Activated CD8-positive, alpha-beta memory T cell treated with anti-CD3 and anti-CD28 coated beads, Interleukin-2, amount 50 U/mL, for 1 hour (primary cell): ENCODE results near the gene TAOK1.
"Not testable (repeated sequence)": the region's sequence is repeated elsewhere in the genome, so short reads cannot be mapped to it uniquely, and the experiment has no call there.

ENCODE experiments used
- DNase-seq: peaks from one replicate; pipeline ENCODE4 v3.0.0-alpha.2; 2020; ENCODE audit errors: extremely low read depth

The TAOK1 gene

DNA sequence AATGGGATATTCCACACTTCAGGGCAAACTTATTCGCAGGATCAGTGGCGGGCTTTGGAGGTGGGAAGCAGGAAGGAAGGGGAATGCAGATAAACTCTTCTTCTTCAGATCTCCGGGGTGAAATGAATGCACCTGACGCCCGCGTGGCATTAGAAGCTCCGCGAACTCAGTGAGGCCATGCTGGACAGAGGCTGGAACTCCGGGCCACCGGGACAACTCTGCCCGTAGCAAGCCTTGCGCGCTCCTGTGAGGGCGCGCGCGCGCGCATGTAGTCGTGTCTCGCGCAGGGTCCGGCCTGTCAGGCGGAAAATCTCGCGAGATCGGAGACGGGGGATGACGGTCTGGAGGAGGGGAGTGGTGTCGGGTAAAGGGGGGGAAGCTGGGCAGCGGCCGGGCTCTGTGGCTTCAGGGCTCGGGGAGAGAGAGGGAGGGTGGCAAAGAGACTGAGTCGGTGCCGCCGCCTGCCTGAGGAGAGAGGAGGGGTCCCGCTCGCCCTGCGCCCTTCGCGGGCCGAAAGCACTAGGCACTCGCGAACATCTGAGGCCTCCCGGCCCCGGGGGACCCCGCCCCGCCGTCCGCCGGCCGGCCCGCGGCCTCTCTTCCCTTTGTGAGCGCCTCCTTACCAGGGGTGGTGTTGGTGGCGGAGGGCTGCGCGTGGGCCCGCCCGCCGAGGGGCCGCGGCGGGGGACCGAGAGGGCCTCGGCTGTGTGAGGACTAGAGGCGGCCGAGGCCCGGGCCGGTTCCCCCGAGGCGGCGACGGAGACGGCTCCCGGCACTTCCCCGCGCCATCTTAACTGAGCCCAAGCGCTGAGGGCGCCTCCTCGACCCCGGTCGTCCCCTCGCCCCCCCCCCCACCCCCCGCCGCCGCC, at the start of gene TAOK1:
TSS of gene TAOK1 (plus strand) at position 382 of the 869 bp plus-strand sequence. CDS start 61,186 bp downstream, outside the sequence.
- DNase-seq = peak; percentile 99

DNA sequence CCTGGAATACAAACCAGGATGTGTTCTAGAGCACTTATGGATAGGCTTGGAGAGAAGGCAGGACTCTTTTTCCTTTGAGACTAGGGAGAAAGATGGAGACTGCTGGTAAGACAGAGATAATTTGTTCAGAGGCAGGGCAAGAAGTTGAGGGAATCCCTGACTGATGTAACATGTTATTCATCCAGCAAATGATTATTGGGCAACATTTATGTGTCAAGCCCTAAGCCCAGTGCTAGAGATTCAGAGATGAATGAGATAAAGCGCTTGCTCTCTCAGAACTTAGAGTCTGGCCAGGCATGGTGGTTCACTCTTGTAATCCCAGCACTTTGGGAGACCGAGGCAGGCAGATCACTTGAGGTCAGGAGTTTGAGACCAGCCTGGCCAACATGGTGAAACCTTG, 48.4 kb upstream of the TAOK1 start:
- no peak for DNase-seq

DNA sequence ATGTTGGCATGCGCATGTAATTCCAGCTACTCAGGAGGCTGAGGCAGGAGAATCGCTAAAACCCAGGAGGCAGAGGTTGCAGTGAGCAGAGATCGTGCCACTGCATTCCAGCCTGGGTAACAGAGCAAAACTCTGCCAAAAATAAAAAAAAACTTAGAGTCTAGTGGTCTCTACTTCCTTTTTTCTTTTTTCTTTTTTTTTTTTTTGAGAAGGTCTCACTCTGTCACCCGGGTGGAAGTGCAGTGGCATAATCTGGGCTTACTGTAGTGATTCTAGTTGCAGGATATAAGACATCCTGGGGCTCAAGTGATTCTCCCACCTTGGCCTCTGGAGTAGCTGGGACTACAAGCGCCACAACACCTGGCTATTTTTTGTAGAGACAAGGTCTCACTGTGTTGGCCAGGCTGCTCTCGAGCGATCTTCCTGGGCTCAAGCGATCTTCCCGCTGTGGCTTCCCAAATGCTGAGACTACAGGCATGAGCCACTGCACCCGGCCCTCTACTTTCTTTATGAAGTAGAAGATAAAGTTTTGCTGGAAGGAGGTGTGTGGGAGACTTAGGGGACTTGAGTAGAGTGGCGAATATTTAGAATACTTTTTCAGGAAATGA, 47.9 kb upstream of the TAOK1 start:
- no peak for DNase-seq

DNA sequence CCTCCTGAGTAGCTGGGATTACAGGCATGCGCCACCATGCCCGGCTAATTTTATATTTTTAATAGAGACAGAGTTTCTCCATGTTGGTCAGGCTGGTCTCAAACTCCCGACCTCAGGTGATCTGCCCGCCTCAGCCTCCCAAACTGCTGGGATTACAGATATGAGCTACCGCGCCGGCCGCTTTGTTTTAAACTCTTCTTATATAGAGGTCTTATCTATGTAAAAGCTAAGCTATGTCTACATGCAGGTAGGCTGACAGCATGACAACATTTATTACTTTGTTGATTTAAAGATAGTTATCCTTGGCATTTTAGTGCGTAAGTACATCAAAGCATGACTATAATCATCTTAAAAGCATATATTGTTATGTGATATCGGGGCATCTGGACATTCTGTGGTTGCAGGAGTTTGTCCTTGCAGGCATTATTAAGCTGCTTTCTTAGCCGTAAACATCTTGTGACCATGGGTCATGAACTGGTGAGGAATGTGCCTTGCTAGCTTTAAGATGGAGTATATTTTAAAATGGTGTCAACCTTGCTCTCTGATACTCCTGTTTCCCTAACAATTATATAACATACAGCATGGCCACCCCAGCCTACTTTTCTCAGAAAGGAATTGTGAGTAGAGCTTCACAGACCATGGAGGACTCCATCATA, 45.8 kb upstream of the TAOK1 start:
- DNase-seq = no peak

GRCh38 chr17:29345066-29345465, 45.1 kb upstream of the TAOK1 start:
- no peak for DNase-seq

DNA sequence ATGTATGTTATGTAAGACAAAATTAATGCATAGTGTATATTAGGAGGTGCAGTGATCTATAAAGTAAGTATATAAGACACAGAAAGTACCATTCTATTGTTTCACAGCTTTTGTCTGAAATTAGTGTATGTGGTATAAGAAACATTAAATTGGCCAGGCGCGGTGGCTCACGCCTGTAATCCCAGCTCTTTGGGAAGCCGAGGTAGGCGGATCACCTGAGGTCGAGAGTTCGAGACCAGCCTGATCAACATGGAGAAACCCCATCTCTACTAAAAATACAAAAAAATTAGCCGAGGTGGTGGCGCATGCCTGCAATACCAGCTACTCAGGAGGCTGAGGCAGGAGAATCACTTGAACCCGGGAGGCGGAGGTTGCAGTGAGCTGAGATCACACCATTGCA, 44.7 kb upstream of the TAOK1 start:
- not testable (repeated sequence) for DNase-seq

DNA sequence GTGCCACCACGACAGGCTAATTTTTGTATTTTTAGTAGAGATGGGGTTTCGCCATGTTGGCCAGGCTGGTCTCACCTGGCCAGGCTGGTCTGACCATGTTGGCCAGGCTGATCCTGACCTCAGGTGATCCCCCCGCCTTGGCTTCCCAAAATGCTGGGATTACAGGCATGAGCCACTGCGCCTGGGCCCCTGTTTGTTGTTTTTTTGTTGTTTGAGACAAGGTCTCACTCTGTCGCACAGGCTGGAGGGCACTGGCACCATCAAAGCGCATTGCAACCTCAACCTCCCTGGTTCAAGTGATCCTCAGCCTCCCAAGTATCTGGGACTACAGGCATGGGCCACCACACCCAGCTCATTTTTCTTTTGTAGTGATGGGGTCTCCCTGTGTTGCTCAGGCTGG, 43.7 kb upstream of the TAOK1 start:
- DNase-seq = no peak

GRCh38 chr17:29347831-29348629, 42.1 kb upstream of the TAOK1 start:
- DNase-seq = no peak

DNA sequence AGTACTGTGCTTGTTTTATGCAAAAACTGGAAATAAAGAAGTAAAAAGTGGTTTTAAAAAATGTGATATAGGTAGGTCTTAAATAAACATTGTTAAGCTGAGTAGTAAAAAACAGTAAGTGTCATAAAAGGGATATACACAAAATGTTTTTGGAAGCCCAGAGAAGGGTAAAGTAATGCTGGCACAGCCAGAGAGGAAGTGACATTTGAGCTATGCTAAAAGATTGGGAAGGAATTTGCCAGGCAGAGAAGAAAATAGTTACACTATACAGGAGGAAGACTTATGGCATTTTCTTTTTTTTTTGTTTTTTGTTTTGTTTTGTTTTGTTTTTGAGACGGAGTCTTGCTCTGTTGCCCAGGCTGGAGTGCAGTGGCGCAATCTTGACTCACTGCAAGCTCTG, 40.8 kb upstream of the TAOK1 start:
- no peak for DNase-seq

DNA sequence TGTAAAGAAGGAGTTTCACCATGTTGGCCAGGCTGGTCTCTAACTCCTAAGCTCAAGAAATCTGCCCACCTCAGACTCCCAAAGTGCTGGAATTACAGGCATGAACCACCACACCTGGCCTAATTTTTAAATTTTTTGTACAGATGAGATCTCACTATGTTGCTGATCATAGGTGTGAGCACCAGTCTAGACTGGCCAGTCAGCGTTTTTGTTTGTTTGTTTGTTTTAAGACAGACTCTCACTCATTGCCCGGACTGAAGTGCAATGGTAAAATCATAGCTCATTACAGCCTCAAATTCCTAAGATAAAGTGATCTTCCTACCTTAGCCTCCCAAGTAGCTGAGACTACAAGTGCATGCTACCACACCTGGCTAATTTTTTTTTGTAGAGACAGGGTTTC, 38.0 kb upstream of the TAOK1 start:
- DNase-seq = no peak

- no peak for DNase-seq
These were observed 32.9 kb upstream of the TAOK1 start for GRCh38 chr17:29357232-29357631.

DNA sequence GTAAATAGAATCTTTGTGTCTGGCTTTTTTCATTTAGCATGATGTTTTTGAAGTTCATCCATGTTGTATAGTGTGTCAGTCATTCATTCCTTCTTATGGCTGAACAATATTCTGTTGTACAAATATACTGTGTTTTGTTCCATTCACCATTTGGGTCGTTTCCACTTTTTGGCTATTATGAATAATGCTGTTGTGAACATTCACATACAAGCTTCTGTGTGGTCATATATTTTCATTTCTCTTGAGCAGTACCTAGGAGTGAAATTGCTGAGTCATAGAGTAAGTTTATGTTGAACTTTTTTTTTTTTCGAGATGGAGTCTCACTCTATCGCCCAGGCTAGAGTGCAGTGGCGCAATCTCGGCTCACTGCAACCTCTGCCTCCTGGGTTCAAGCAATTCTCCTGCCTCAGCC, 32.3 kb upstream of the TAOK1 start:
- no peak for DNase-seq

DNA sequence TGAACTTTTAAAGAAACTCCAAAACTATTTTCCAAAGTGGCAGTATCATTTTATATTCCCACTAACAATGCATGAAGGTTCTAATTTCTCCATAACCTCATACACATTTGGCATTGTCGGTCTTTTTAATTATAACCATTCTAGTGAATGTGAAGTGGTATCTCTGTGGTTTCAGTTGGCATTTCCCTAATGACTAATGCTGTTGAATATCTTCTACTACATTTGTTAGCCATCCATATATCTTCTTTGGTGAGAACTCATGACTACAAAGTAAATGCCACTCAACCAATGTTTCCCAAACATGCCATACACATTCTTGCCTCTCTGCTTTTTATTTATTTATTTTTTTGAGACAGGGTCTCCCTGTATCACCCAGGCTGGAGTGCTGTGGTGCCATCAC, 31.7 kb upstream of the TAOK1 start:
- DNase-seq = no peak

DNA sequence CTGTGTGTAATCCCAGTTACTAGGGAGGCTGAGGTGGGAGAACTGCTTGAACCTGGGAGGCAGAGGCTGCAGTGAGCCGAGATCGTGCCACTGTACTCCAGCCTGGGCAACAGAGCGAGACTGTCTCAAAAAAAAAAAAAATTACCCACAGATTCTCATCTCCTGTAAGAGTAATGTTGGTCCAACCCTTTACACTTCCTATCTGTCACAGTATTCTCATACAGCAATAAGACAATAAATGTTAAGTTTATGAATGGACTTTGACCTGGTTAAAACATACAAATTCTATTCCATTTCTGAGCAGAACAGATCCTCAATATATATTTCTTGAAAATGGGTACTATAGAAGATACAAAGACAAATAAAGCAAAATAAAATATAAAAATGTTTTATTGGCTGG, 30.4 kb upstream of the TAOK1 start:
- DNase-seq = no peak

GRCh38 chr17:29363716-29364115, 26.4 kb upstream of the TAOK1 start:
- DNase-seq = no peak

- DNase-seq = no peak
These were observed 25.5 kb upstream of the TAOK1 start for GRCh38 chr17:29364691-29365090.

DNA sequence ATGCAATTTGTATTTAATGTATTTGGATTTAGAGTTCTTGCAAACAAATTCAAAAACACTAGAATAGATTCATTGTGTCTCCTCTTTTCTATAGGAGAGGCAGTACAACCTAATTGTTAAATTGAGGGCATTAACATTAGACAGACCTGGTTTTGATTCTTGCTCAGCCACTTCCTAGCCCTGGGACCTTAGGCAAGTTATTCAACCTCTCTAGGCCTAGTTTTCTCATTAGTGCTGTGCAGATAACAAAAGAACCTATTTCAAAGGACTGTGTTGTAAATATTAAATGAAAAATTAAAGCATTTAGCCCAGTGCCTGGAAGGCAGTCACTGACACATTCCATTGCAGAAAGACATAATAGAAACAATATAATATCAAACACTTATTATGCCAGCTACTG, 22.0 kb upstream of the TAOK1 start:
- DNase-seq = no peak

DNA sequence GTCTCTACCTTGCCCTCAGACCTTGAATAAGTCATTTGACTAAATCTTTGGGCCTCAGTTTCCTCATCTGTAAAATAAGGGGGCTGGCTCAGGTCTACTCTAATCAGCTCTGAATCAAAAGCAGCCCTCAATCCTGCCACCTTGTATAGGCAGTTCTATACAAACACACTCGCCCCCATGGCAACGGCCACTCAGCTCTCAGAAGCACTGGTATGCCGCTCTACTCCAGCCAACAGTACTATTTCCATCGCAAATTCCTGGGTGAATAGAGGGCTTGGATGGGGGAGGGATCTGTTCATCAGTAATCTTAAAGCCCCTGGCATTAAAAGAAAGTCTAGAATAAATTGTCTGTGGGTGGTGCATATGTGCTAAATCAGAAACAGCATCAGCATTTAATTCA, 21.2 kb upstream of the TAOK1 start:
- DNase-seq = no peak

- peak; percentile 19 for DNase-seq
These were observed 20.1 kb upstream of the TAOK1 start for GRCh38 chr17:29369831-29370735.

GRCh38 chr17:29376667-29377270, 13.4 kb upstream of the TAOK1 start:
- DNase-seq = no peak

GRCh38 chr17:29378500-29378899, 11.7 kb upstream of the TAOK1 start:
- no peak for DNase-seq
